ENCODE measurements around the gene MLLT1. TPM values are rescaled to one million over a fixed set of nuclear protein-coding genes. Genes with fewer than 3 reads are reported as not detected.
A peak's percentile ranks its signal among the peaks of the same experiment; 100 is the strongest.

MLLT1 gene
- total RNA-seq, 1 donor: 15.9 TPM

GRCh38 chr19:6227156-6227935 lies 52.4 kb downstream of the MLLT1 start:
- Histone ChIP-seq H3K27me3 (ENCODE audit: insufficient read depth, low read length) (no peaks in the 10 kb centered on the region), H3K79me2 (ENCODE audit: insufficient read depth, low read length) (peaks cover 61% of the 10 kb centered on the region), H3K4me1 (ENCODE audit: insufficient read depth, low read length) (peaks cover 8% of the 10 kb centered on the region), H3K4me2 (ENCODE audit: insufficient read depth, low read length) (no peak overlapping the region), H3K36me3 (ENCODE audit: insufficient read depth, low read length) (peaks cover 28% of the 10 kb centered on the region), H3K4me3 (ENCODE audit: insufficient read depth, low read length) (no peak overlapping the region), H2AFZ (ENCODE audit: low read length) (no peak overlapping the region), H3K27ac (ENCODE audit: low read depth, low read length) (no peak overlapping the region), H3K9me3 (ENCODE audit: low read depth, low read length) (no peaks in the 10 kb centered on the region), H4K20me1 (ENCODE audit: insufficient read depth, low read length) (peaks cover 49% of the 10 kb centered on the region)
- peak; percentile 84 for DNase-seq (ENCODE audit: insufficient read length, low spot score, missing footprints)
- no peak for TF ChIP-seq CTCF (IDR thresholded peaks at IDR 0.05; ENCODE audit: extremely low read depth, low read depth, low read length)

DNA sequence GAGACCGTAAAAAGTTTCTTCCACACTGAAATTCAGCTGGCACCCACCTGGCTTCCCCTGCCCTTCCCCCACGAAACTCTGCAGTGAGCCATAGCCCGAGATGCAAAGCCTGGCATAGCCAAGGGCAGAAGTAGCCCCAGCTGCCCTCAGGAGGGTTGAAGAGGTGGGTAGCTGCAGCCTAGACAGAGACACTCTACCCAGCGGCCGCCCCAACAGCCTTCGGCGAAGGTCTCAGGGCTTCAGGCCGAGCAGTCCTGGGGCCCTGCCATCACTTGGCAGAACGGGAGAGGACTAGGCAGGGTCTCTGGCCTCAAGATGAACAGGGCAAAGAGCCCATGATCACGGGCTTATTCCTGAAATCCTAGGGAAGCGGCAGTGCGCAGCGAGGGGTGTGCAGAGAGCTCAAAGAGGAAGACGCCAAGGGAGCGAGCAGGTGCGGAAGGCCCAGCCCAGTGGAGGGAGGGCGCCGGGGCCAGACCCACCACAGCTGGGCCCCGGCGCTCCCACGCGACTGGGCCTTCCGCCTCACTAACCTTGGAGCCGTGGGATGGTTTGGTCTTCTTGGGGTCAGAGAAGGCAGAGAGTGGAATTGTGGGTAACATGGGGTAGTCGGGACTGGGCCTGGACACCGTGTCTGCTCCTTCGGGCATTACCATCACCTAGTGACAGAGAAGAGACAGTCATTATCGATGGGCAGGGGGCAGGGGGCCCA lies 53.2 kb downstream of the MLLT1 start:
- Histone ChIP-seq H3K9me3 (ENCODE audit: low read depth, low read length) (no peaks in the 10 kb centered on the region), H3K27me3 (ENCODE audit: insufficient read depth, low read length) (no peaks in the 10 kb centered on the region), H3K4me3 (ENCODE audit: insufficient read depth, low read length) (no peak overlapping the region), H3K4me2 (ENCODE audit: insufficient read depth, low read length) (no peak overlapping the region), H3K4me1 (ENCODE audit: insufficient read depth, low read length) (peaks cover under 1% of the 10 kb centered on the region), H2AFZ (ENCODE audit: low read length) (no peak overlapping the region), H4K20me1 (ENCODE audit: insufficient read depth, low read length) (peaks cover 52% of the 10 kb centered on the region), H3K79me2 (ENCODE audit: insufficient read depth, low read length) (peaks cover 53% of the 10 kb centered on the region), H3K27ac (ENCODE audit: low read depth, low read length) (no peak overlapping the region), H3K36me3 (ENCODE audit: insufficient read depth, low read length) (peaks cover 32% of the 10 kb centered on the region)
- DNase-seq (ENCODE audit: insufficient read length, low spot score, missing footprints): peak; percentile 69
- TF ChIP-seq CTCF (IDR thresholded peaks at IDR 0.05; ENCODE audit: extremely low read depth, low read depth, low read length): no peak

- Histone ChIP-seq H3K4me3 (ENCODE audit: insufficient read depth, low read length) (no peak overlapping the region), H3K79me2 (ENCODE audit: insufficient read depth, low read length) (peaks cover 47% of the 10 kb centered on the region), H4K20me1 (ENCODE audit: insufficient read depth, low read length) (peaks cover 53% of the 10 kb centered on the region), H3K4me1 (ENCODE audit: insufficient read depth, low read length) (no peaks in the 10 kb centered on the region), H3K36me3 (ENCODE audit: insufficient read depth, low read length) (peaks cover 38% of the 10 kb centered on the region), H3K27ac (ENCODE audit: low read depth, low read length) (no peak overlapping the region), H3K9me3 (ENCODE audit: low read depth, low read length) (no peaks in the 10 kb centered on the region), H3K27me3 (ENCODE audit: insufficient read depth, low read length) (no peaks in the 10 kb centered on the region), H3K4me2 (ENCODE audit: insufficient read depth, low read length) (no peak overlapping the region), H2AFZ (ENCODE audit: low read length) (no peak overlapping the region)
- no peak for TF ChIP-seq CTCF (IDR thresholded peaks at IDR 0.05; ENCODE audit: extremely low read depth, low read depth, low read length)
- peak; percentile 89 for DNase-seq (ENCODE audit: insufficient read length, low spot score, missing footprints)
Measured at GRCh38 chr19:6226012-6226411, 53.8 kb downstream of the MLLT1 start.

DNA sequence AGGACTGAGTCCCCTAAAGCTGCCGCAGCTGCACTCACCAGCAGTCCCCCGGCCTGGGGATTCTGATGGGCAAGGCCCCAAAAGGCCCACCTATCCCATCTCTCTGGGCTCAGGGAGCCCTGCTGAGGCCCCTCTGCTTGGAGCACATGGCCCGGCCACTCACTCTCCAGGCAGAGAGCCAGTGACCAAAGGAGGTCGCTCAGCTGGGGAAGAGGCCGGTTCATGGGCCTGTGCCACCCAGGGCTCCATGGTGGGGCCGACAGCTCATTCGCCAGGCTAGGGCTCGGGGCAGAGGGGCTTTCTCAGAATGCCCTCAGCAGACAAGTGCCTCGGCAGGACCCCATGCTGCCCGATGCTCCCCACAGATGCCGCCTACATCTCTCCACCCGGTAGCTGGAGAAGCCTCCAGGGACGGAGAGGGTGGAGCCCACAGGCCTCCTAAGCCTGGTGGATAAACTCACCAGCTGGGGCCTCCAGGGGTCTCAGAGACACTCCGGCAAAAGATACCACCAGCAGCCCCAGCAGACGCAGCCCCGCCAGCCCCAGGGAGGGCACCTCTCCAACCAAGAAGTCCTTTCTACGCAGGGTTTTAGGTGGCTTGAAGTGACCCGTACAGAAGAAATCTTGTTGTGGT lies 54.4 kb downstream of the MLLT1 start:
- peaks cover 38% of the 10 kb centered on the region for H3K36me3 ChIP-seq (ENCODE audit: insufficient read depth, low read length)
- H4K20me1 ChIP-seq (ENCODE audit: insufficient read depth, low read length): peaks cover 53% of the 10 kb centered on the region
- no peak overlapping the region for H3K4me2 ChIP-seq (ENCODE audit: insufficient read depth, low read length)
- H3K9me3 ChIP-seq (ENCODE audit: low read depth, low read length): no peaks in the 10 kb centered on the region
- H3K4me1 ChIP-seq (ENCODE audit: insufficient read depth, low read length): peaks cover 4% of the 10 kb centered on the region
- peak; percentile 80 for DNase-seq (ENCODE audit: insufficient read length, low spot score, missing footprints)
- TF ChIP-seq CTCF (IDR thresholded peaks at IDR 0.05; ENCODE audit: extremely low read depth, low read depth, low read length): no peak
- H3K27me3 ChIP-seq (ENCODE audit: insufficient read depth, low read length): no peaks in the 10 kb centered on the region
- H3K4me3 ChIP-seq (ENCODE audit: insufficient read depth, low read length): no peak overlapping the region
- no peak overlapping the region for H3K27ac ChIP-seq (ENCODE audit: low read depth, low read length)
- H2AFZ ChIP-seq (ENCODE audit: low read length): no peak overlapping the region
- H3K79me2 ChIP-seq (ENCODE audit: insufficient read depth, low read length): peaks cover 41% of the 10 kb centered on the region

All from osteoblast (primary cell).